H54 (cell line): ENCODE data around the gene SOCS4.

Experiments
- DNase-seq: peaks from one replicate; pipeline ENCODE4 v3.0.0; 2011; ENCODE audit warnings: low spot score, mixed read lengths; ENCODE audit not compliant: insufficient read length
- FAIRE-seq: peaks from 3 replicates; lab custom pipeline; 2011; peaks lifted over from hg19 to GRCh38; lab: Jason Lieb, UNC
- POLR2A ChIP-seq: IDR thresholded peaks from 2 replicates; pipeline ENCODE4 v1.6.1; 2011; ENCODE audit warnings: low read depth, mild to moderate bottlenecking, low read length

Gene SOCS4

DNA sequence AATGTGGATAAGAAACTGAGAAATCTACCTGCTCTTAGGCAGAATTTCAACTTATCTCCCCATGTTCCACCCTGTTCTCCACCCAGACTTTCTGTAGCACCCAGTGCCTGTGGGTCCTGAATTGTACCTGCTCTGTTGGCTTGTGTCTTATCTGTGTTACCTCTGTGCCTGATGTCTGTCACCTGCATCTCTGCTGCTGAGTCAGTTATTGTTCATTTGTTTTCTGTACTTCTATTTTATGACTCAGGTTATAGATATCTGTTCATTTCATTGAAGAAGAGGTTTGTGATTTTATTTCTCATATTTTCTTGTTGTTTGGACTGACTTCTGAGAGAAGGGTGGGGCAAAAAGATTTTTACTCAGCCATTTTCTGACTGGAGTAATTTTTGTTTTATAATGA, 11.7 kb downstream of the SOCS4 start:
- FAIRE-seq, result no peak

DNA sequence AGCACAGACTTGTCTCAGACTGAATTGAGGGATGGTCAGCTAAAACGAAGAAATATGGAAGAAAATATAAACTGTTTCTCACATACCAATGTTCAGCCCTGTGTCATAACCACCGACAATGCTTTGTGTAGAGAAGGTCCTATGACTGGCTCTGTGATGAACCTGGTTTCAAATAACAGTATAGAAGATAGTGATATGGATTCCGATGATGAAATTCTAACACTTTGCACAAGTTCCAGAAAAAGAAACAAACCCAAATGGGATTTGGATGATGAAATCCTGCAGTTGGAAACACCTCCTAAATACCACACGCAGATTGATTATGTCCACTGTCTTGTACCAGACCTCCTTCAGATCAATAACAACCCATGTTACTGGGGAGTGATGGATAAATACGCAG, 16.5 kb downstream of the SOCS4 start:
- FAIRE-seq, result no peak
- no peak for TF ChIP-seq POLR2A
- DNase-seq, result no peak

More for the DNA sequence above, 11.7 kb downstream of the SOCS4 start:
- no peak for DNase-seq
- TF ChIP-seq POLR2A, result no peak

DNA sequence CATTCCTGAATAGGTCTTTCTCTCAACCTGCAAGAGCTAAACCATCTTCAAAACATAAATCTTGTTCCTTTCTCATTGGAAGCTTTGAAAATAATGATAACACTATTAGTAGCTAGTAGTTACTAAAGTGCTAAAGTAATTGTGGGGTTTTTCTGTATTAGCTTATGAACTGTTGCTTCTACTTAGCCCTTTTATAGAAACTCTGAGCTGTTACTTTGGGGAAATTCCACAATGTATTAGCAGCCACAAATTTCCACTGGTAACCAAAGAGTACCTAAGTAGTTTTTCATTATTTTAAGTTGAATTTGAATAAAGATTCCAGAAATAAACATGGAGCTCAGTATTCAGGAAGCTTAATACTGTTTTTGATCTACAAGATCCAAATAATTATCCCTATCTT, 18.1 kb downstream of the SOCS4 start:
- DNase-seq (no peak), FAIRE-seq (no peak)
- TF ChIP-seq POLR2A, result no peak

DNA sequence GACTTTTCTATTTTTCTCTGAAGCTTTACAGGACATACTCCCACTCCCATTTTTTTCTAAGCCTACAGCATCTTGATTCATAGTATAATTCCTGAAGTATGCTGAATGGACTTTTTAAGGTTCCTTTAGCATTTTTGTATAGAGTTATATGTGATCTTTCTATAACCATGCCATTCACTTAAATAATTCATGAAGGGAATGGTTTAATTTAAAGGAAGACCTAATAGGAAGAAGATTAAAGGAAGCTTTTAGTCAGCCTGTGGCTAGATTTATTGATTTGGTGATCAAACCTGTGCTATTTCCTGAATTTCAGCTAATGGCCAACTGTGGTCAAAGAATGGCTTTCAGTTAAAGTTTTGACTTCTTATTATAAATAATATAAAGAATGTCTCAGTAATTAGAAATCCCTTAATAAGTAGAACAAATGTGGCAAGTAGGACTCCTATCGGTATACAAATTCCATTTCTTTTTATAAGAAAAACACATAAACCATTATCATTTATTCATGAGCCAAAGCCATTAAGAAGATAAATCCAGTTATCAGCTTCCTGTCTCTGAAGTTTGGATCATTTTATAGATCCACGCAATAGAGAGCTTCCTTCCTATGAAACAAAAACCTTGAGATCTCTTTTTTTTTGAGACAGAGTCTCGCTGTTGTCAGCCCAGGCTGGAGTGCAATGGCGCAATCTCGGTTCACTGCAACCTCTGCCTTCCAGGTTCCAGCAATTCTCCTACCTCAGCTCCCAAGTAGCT, 20.4 kb downstream of the SOCS4 start:
- no peak for FAIRE-seq
- DNase-seq, result no peak
- no peak for TF ChIP-seq POLR2A

DNA sequence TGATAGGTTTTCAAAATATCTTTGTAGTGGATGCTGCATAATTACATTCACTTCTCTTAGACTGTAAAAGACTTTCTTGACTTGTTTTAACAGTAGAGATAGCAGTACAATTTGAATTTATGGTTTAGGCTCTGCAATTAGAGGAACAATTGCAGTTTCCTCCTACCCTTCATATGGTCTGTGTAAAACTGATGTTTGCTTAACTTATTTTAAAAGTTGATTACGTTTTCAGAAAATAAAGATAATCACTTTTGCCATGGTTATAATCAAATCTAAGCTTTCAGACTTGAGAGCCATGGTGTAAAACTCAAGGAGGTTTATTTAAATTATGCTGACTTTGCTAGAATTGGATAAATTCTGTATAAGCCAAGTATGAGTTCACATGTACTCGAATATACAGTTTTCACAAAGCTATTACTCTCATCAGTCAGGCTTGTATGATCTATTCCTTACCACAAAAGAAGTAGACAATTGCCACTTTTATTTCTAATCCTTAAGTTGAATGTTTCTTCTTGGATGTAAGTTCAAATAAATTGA, 21.9 kb downstream of the SOCS4 start:
- FAIRE-seq, result no peak

DNA sequence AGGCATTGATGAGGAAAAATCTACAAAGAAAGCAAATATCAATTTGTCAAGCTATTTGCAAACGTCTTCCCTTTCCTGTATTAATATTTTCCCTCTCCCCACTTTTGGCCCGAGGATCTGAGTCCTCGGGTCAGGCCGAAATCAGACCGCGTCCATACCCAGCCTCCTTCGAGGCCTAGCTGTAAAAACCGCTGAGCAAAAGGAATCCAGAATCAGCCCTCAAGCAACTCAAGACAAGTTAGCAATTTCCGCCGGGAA, 24.1 kb downstream of the SOCS4 start:
- DNase-seq (no peak), FAIRE-seq (no peak)
- no peak for TF ChIP-seq POLR2A

More for the DNA sequence above, 21.9 kb downstream of the SOCS4 start:
- DNase-seq, result no peak
- TF ChIP-seq POLR2A, result no peak

DNA sequence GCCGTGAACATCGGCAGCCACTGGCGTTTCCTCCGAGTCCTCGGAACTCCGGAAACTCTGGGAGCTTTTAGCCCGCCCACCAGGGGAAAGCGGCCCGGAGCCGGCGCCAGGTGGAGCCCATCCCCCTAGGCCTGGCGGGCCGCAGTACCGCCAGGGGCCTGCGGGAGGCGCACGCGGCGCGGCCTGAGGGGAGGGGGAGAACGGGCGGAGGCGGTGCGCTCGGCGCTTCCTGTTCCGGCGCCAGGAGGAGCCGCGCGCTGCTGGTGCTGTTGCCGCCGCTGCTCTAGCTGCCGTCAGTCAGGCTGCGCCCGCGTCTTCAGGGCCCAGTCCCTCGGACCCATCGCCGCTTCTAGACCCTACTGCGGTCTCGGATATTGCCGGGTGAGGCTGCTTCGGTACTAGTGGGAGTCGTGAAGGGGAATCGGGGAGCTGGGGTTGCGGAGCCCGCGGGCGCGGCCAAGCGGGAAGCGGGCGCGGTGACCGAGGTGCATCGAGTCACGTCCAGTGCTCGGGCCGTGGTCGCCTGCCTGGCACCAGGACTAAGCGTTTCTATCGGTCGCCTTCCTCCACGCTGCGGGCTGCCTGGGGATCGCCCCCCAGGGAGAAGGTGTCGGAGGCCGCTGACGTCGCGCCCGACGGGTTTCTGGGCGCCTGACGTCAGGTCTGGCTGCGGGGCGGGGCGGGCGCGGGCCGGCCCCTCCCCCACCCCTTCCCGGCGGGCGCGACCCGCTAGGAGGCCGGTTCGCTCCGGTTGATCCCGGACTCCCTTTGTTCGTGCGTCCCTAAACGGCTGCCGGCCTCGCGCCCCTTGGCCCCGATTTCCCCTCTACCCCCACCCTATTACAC, 24.6 kb downstream of the SOCS4 start, which contains the start of gene MAPK1IP1L:
MAPK1IP1L (plus strand) TSS at position 225 of the 846 bp plus-strand sequence. CDS start 10,037 bp downstream, outside the sequence.
- FAIRE-seq (peak; percentile 89), DNase-seq (peak; percentile 66)
- peak; percentile 84 for TF ChIP-seq POLR2A

DNA sequence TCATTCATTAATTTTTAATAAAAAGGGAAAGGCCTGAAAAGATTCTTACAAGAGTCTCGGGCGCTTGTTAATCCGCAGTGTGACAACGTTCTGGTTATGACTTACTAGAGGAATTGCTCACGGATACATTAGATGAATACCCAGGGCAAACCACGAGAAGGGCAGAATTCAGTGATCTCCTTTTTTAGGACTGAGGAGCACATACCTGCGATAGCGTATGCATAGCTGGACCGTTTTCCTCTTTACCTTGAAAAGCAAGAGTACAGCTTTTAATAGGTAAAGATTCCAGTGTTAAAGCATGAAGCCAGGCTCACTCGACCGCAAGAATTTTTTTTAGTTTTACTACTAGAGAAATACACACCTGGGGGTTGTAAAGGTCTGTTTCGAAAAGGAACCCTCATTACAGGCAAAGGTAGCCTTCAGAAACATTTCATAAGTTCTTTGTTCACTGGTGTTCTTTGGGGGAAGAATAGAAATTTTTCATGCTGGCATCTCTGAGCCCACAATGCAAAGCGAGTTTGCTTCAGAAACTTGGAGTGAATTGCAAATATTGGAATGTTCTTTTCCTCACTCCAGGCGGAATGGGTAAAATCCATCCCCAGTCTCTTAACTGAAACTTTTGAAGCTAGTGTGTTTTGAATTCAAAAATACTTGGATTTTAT, 25.4 kb downstream of the SOCS4 start:
- DNase-seq (no peak), FAIRE-seq (peak; percentile 20)

DNA sequence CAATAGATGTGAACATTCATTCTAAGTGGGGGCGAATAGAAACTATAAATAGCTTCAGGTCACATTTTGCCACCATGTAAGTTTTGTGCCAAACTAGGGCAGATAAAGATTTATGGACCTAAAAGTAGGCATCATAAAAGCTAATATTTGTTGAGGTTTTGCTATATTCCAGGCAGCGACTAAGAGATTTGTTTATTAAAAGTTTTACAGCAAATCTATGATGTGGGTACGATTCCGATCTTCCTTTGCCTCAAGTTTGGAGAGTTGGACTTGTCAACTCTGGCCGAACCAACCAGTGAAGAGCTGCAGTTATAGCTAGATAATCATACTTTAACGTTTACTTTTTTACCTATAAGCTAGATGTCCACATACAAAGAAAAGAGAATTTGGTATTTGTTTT, 26.0 kb downstream of the SOCS4 start:
- DNase-seq (no peak), FAIRE-seq (no peak)
- TF ChIP-seq POLR2A, result no peak

More for the DNA sequence above, 25.4 kb downstream of the SOCS4 start:
- no peak for TF ChIP-seq POLR2A

DNA sequence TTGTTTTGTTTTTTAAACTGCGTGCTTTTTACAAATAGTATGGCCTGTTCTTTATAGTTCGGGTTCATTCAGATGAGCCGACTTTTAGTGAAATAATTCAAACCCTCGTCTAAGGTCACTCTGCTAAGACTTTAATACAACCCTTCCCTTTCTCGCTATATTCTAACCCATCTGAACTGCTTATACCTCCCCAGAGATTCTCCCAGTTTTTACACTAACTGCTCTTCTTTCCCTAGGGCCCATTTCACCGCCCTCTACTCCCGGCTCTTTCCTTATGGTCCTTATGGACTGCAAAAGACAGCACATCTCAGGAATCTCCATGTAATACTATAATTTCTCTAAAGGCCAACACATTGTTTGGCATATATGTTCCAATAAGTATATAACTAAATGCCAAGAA, 26.5 kb downstream of the SOCS4 start:
- FAIRE-seq (no peak), DNase-seq (no peak)
- TF ChIP-seq POLR2A, result no peak

DNA sequence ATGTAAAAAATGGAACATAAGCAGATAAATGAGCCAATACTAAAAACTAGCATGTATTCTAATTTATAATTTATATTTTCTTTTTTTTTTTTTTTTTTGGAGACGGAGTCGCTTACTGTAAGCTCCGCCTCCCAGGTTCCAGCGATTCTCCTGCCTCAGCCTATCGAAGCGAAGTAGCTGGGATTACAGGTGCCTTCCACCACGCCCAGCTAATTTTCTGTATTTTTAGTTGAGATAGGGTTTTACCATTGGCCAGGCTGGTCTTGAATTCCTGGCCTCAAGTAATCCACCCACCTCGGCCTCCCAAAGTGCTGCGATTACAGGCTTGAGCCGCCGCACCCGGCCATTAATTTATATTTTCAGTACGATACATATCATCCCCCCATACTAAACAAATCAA, 27.1 kb downstream of the SOCS4 start:
- no peak for FAIRE-seq

DNA sequence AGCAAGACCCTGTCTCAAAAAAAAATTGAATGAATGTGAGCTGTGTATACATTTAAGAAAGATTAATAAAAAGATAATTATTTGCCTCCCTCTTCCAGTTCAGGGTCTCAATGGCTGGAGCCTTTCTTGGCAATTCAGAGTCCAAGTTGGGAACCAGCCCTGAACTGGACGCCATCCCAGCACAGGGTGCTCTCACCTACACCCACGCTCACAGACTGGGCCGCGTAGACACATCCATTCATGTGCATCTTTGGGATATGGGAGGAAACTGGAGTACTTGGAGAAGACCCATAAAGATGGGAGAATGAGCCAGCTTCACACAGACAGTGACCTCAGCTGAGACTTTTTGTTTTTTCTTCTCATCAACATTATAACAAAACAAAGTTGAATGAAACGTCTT, 30.9 kb downstream of the SOCS4 start:
- FAIRE-seq (no peak), DNase-seq (no peak)
- TF ChIP-seq POLR2A, result no peak

More for the DNA sequence above, 27.1 kb downstream of the SOCS4 start:
- DNase-seq, result no peak
- TF ChIP-seq POLR2A, result no peak

DNA sequence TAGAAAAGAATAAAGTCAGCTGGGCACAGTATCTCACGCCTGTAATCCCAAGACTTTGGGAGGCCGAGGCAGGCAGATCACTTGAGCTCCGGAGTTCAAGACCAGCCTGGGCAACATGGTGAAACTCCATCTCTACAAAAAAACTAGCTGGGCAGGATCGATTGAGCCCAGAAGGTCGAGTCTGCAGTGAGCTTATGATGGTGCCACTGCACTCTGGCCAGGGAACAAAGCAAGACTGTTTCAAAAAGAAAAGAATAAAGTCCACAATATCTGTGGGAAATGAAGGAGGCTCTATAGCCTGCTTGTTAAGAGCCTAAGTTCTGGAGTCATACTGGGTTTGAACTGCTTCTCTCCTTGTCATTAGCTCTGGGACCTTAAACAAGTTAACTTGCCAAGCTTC, 32.3 kb downstream of the SOCS4 start:
- DNase-seq, result no peak
- no peak for FAIRE-seq
- TF ChIP-seq POLR2A, result no peak
